ENCODE results near the gene CASP9.
"Not testable (repeated sequence)": the region's sequence is repeated elsewhere in the genome, so short reads cannot be mapped to it uniquely, and the experiment has no call there.

DNA sequence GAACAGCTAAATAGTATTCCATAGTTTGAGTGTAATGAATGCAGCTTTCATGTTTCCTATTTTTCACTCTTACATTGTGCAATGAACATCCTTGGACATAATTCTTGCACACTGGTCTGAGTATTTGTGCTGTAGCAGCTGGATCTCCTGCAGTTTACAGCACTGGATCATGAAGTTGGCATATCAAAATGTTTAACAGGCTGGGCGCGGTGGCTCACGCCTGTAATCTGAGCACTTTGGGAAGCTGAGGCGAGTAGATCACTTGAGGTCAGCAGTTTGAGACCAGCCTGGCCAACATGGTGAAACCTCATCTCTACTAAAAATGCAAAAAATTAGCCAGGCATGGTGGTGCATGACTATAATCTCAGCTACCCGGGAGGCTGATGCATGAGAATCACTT, 52.9 kb downstream of the CASP9 start:
- TF ChIP-seq, protein P1, sequence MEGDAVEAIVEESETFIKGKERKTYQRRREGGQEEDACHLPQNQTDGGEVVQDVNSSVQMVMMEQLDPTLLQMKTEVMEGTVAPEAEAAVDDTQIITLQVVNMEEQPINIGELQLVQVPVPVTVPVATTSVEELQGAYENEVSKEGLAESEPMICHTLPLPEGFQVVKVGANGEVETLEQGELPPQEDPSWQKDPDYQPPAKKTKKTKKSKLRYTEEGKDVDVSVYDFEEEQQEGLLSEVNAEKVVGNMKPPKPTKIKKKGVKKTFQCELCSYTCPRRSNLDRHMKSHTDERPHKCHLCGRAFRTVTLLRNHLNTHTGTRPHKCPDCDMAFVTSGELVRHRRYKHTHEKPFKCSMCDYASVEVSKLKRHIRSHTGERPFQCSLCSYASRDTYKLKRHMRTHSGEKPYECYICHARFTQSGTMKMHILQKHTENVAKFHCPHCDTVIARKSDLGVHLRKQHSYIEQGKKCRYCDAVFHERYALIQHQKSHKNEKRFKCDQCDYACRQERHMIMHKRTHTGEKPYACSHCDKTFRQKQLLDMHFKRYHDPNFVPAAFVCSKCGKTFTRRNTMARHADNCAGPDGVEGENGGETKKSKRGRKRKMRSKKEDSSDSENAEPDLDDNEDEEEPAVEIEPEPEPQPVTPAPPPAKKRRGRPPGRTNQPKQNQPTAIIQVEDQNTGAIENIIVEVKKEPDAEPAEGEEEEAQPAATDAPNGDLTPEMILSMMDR (IDR thresholded peaks at IDR 0.05; ENCODE audit: poor library complexity), result not testable (repeated sequence)
- TF ChIP-seq EZH2 (IDR thresholded peaks at IDR 0.05; ENCODE audit: borderline replicate concordance), result not testable (repeated sequence)
